Stimulated activated CD8-positive, alpha-beta memory T cell treated with anti-CD3 and anti-CD28 coated beads, Interleukin-12 subunit alpha, Interleukin-12 subunit beta, amount 100 ng/mL, for 24 hours (primary cell): ENCODE measurements around the gene GFRA1.

Experiments used
- DNase-seq: peaks from one replicate; pipeline ENCODE4 v3.0.0-alpha.2; 2020; ENCODE audit errors: extremely low read depth

Gene GFRA1

GRCh38 chr10:116126239-116126638 is 146.8 kb downstream of the GFRA1 start:
- no peak for DNase-seq

DNA sequence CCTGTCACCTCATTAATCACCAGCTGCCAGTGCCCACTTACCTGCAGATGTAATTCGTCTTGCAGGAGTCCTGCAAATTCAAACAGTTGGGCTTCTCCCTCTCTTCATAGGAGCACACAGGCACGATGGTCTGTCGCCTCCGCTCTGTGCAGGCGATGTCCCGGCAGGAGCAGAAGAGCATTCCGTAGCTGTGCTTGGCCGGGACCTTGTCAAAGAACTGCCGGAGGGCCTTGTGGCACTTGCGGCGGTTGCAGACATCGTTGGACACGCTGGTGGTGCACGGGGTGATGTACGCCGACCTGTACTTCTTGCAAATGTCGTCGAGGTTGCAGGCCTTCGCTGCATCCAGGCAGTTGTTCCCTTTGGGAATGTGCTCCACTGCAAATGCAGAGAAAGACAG is 147.8 kb downstream of the GFRA1 start:
- DNase-seq, result no peak

GRCh38 chr10:116124777-116125176 is 148.2 kb downstream of the GFRA1 start:
- DNase-seq, result no peak

DNA sequence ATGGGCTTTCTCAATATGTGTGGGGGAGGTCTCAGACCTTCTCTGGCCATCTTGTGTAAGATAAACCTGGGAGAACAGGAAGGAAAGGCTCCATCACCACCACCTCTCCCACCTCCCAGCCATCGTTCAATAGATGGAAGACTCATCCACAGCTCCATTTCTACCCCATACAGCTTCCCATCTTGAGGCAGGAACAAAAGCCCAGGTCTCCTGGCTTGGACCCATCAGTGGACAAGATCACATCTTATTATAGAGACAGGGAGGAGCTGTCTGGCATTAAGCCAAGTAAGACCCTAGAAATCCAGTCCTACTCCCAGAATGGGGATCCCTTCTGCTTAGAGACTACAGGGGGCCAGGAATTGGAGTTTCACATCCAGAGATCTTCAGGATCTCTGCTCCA is 150.3 kb downstream of the GFRA1 start:
- no peak for DNase-seq

GRCh38 chr10:116121640-116122525 is 151.1 kb downstream of the GFRA1 start:
- no peak for DNase-seq

DNA sequence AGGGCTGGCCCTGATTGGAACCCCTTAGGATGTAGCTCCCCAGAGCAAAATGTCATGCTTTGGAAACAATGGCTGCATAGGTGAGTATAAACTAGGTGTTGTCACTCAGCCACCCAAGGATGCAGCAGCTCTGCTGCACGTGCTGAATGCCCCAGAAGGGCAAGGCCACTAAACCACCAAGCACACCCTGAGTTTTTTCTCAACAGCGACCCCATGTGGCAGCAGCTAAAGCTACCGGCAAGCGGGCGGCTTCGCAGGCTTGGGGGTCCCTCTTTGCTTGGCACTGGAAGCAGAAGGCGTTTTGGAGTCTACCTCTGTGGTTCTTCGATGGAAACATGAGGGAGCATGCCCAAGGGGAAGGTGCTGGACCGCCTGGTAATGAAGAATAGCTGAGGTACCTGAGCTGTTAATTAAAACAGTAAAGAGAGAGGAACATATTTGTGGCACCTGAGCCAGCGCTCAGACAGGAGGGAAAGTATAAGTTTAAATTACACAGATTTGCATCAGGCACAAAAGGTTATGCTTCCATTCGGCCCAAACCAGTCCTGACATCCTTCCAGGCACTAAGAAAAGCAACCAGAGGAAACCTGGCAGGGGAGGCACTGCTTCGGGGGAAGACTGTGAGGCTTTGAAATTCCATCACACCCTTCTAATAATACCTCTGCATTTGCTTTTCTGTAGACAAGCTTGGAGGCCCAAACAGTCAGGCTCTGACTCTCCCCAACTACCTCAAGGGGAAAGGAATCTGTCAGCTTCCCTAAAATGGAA is 152.1 kb downstream of the GFRA1 start:
- DNase-seq, result no peak

- DNase-seq, result no peak
Measured at GRCh38 chr10:116118847-116119246, 154.2 kb downstream of the GFRA1 start.

GRCh38 chr10:116115797-116116196 is 157.2 kb downstream of the GFRA1 start:
- no peak for DNase-seq

- no peak for DNase-seq
Measured at GRCh38 chr10:116115036-116115641, 157.9 kb downstream of the GFRA1 start.

DNA sequence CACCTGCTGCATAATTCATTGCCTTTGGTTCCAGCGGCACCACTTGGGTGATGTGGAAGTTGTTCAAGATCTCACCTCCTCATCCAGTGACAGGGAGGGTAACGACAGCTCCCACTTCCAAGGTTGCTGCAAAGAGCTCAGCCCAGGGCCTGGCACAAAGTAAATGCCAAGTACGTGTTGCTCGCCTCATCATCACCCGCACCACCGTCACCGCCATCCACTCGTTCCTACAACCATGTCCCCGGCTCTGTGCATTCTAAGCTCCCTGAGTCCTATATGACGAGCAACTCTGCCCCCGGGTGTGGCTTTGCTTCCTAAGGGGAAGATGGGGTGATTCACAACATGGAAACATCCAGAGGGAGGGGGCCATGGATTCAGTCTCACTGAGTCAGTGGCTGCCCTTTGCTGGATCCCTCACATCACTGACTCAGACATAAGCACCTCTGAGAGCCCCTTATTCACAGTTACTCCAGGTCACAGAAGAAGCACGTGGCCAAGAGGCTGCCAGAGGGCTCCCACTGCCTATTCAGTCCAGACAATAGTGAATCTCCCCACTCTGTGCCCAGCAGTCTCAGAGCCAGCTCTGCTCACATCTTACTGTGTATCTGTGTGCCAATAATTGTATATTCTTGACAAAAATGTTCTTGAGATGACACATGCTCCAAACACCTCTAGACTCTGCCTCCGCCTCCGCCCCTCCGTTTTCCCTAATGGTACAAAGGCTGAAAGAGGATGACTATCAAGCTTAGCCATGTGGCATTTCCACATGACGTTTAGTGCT is 159.1 kb downstream of the GFRA1 start:
- no peak for DNase-seq

DNA sequence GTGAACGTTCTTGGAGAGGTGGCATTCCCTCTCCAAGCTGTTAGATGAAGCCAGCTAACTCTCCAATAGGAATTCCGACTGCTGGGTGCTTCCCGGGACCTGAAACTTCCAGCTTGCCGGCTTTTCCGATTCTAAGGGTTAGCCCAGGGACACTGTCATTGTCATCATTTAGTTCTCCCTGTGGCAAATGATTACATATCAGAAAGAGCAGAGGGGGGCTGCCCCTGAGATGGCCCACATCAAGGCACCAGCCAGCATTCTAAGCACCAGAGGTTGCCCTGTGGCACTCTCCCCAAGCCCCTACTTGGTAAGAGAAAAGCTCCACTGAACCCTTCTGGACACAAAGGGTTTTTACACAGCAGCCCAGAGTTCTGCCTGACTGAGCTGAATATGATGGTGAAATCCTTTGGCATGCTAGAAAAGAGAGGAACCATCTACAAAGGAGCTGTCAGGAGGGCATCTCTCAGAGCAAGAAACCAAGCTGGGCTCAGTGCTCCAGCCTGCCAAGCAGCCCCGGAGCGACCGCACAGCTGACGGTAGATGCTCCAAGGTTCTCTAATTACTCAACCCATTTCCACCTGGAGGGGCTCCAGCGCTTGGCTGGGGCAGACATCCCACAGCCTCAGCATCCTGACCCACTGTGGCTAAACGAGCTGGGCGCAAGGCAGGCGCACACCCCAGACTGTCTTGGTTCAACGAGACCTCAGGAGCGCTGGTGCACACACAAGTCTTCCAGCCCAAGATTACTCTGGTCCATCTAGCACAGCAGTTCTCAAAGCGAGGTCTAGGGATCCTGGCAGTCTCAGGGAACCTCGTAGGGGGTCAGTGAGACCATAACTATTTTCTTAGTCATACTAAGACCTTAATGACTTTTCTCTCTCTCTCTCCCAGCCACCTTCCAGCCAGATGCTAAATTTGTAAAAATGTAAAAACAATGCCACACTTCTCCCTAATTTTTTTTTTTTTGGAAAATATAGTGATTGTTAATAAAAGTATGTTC is 160.5 kb downstream of the GFRA1 start:
- no peak for DNase-seq

GRCh38 chr10:116111483-116112095 is 161.4 kb downstream of the GFRA1 start:
- DNase-seq, result no peak

- no peak for DNase-seq
Measured at GRCh38 chr10:116110736-116111135, 162.3 kb downstream of the GFRA1 start.

DNA sequence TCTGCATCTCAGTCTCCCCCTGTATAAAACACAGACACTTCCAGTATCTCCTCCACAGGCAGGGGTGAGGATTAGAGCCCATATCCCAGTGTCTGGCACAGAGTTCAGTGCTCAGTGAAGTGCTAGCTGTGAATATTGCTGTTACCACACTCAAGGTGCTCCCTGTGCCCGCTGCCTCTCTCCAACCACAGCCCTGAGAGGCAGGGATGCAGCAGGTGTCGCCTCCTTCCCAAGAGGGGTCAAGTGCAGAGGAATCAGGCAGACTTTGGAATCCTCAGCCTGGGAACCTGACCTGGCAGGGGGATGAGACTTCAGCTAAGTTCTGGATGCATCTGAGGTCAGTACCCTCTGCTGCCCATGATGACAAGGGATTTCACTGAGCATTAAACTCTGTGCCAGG is 163.1 kb downstream of the GFRA1 start:
- no peak for DNase-seq

DNA sequence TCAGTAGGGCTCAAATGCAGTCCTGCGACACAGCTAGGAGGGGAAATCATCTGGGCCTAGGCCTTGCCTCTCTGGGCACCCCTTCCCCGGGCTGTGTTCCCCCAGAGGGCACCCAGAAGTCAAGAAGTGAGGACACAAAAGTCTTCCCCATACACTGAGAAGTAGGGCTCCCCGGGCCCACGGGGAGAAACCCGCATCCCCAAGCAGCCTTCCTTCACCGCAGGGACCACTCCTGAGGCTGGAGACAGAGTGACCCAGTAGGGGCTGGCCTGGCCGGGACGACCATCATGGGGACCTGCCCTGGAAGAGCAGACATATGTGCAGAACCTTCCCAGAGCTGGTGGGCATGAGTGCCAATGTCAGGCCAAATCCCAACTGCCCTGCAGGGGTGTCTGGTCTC is 163.5 kb downstream of the GFRA1 start:
- no peak for DNase-seq

DNA sequence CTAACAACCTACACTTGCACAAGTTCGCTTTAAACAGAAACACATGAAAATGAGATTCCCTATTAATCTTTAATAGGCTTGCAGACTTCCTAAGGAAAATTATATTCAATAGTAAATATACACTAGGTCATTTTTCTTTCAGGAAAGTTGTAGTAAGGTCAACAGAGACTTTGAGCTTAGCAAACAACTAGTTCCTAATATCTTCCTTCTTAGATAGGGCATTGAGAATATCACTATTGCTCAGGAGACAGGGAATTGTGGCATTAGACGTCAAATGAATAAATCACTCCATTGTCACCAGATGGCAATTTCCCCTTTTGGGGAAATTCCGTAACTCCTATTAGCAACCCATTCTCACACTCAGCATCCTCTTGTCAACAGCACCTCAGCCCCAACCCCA is 164.9 kb downstream of the GFRA1 start:
- DNase-seq, result no peak

DNA sequence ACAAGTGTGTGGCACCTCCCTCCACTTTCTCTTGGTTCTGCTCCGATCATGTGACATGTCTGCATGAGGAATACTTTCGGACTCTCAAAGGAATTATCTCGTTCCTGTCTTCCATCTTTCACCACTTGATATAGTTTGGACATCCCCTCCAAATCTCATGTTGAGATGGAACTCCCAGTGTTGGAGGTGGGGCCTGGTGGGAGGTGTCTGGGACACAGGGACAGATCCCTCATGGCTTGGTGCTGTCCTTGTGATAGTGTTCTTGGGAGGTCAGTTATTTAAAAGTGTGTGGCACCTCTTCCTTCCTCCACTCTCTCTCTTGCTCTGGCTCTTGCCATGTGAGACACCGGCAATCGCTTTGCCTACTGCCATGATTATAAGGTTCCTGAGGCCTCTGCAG is 166.4 kb downstream of the GFRA1 start:
- DNase-seq, result no peak

GRCh38 chr10:116105264-116105663 is 167.7 kb downstream of the GFRA1 start:
- no peak for DNase-seq

DNA sequence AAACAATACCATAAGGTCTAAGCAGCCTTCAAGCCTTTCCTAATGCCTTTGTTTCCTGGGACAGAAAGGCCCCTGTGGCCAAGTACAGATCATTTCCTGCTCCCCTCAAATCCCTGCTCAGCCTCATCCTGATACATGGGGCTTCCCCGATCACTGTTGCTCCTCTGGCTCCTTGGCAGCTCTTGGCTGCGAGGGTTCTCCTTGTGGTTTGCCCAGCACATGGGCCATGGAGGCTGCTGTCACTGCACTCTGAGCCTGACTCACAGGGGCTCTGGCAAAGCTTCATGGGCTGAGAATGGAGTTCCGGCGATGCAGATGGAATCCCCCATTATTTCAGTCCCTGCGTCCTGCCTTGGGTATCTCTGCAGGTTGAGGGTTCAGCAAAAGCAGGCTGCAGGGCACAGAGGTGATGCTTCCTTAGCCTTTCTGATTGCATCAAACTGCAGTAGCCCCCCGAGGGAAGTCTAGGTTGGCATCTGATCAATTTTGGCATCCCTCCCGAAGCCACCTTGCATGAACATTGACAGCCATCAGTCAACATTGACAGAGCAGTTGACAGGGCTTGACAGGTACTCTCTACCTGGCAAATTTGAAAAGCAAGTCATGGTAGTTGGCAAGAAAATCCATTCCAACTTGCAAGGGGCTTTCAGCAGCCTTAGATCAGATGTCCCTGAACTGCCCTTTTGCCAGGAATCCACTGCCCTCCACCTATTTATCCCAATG is 168.6 kb downstream of the GFRA1 start:
- DNase-seq, result no peak

GRCh38 chr10:116103668-116104067 is 169.3 kb downstream of the GFRA1 start:
- no peak for DNase-seq
